GM12878 (cell line): ENCODE data around the gene PDE8B.

Source experiments
- JUND ChIP-seq: IDR thresholded peaks from 2 replicates; pipeline ENCODE4 v1.6.1; 2012; ENCODE audit warnings: low read depth, mild to moderate bottlenecking, low read length, improper control_type of control experiment, moderate library complexity
- POLR2A ChIP-seq: IDR thresholded peaks from 2 replicates; pipeline ENCODE4 v1.6.1; 2011; ENCODE audit warnings: low read depth, mild to moderate bottlenecking, low read length
- RAD21 ChIP-seq: IDR thresholded peaks from 2 replicates; pipeline ENCODE4 v1.6.1; 2011; ENCODE audit warnings: mild to moderate bottlenecking, low read depth, low read length, moderate library complexity; ENCODE audit not compliant: insufficient read depth
- SIN3A ChIP-seq: IDR thresholded peaks from 2 replicates; pipeline ENCODE4 v1.6.1; 2012; ENCODE audit warnings: low read depth, low read length, improper control_type of control experiment
- SPI1 ChIP-seq: IDR thresholded peaks from 2 replicates; pipeline ENCODE4 v1.6.1; 2011; ENCODE audit warnings: low read depth, mild to moderate bottlenecking, low read length, moderate library complexity, borderline replicate concordance; ENCODE audit not compliant: insufficient read depth
- SRF ChIP-seq, 2 experiments: IDR thresholded peaks; 2 replicates each; pipeline ENCODE4 v1.6.1; 2011; ENCODE audit warnings: low read depth in 2 of 2, low read length in 2 of 2, mild to moderate bottlenecking in 1 of 2, moderate library complexity in 1 of 2
- TF ChIP-seq, protein P1 (sequence below), 3 experiments: IDR thresholded peaks in 2 of 3; conservative IDR thresholded peaks in 1 of 3; 2 replicates each; pipeline ENCODE4 v1.5.1; 2011; ENCODE audit warnings: low read depth in 3 of 3, low read length in 3 of 3, mild to moderate bottlenecking in 3 of 3, control low read depth in 2 of 3, moderate library complexity in 2 of 3, inconsistent platforms in 1 of 3, mixed read lengths in 1 of 3; ENCODE audit not compliant: control insufficient read depth in 2 of 3, insufficient read depth in 1 of 3; ENCODE audit errors: extremely low read depth in 1 of 3
- TF ChIP-seq, protein P2 (sequence below): IDR thresholded peaks from 2 replicates; pipeline ENCODE4 v1.6.1; 2012; ENCODE audit warnings: low read length, inconsistent platforms

DNA sequence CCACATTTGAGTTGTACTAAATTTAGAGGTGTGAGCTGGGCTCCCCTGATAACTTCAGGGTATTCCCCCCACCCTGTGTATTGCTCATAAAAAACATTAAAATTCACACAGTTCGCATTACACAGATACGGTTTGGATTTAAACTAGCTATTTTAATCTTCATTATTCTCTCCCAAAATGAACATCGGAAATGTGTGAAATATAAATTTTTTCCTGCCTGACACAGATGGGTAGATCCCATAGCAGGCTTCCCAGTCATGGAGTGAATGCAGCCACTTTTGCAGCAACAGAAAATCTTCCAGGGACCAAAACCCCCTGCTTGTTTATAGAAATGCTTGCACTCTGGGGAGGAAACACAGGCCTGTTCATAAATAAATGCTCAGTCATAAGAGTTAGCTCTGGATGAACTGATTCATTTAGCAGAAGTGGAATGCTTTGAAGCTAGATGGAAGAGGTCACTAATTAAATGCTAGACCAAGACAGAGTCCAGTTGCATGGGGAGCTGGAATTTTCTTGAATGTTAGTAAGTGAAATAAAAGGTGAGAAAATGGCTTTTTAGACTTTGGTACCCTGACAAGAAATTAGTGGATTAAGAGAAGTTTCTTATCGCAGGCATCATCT is 115.6 kb downstream of the PDE8B start:
- TF ChIP-seq, protein P1, sequence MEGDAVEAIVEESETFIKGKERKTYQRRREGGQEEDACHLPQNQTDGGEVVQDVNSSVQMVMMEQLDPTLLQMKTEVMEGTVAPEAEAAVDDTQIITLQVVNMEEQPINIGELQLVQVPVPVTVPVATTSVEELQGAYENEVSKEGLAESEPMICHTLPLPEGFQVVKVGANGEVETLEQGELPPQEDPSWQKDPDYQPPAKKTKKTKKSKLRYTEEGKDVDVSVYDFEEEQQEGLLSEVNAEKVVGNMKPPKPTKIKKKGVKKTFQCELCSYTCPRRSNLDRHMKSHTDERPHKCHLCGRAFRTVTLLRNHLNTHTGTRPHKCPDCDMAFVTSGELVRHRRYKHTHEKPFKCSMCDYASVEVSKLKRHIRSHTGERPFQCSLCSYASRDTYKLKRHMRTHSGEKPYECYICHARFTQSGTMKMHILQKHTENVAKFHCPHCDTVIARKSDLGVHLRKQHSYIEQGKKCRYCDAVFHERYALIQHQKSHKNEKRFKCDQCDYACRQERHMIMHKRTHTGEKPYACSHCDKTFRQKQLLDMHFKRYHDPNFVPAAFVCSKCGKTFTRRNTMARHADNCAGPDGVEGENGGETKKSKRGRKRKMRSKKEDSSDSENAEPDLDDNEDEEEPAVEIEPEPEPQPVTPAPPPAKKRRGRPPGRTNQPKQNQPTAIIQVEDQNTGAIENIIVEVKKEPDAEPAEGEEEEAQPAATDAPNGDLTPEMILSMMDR (IDR thresholded peaks at IDR 0.05 in 2 of 3, conservative IDR thresholded peaks at IDR 0.05 in 1 of 3; ENCODE audit: control insufficient read depth in 2 of 3, extremely low read depth in 1 of 3, insufficient read depth in 1 of 3, low read depth in 3 of 3, low read length in 3 of 3): no peak
- no peak for TF ChIP-seq JUND
- no peak for TF ChIP-seq POLR2A
- no peak for TF ChIP-seq SRF (IDR thresholded peaks at IDR 0.05; ENCODE audit: low read depth in 2 of 2, low read length in 2 of 2)
- TF ChIP-seq SPI1: no peak
- TF ChIP-seq SIN3A: no peak
- no peak for TF ChIP-seq RAD21
- TF ChIP-seq, protein P2, sequence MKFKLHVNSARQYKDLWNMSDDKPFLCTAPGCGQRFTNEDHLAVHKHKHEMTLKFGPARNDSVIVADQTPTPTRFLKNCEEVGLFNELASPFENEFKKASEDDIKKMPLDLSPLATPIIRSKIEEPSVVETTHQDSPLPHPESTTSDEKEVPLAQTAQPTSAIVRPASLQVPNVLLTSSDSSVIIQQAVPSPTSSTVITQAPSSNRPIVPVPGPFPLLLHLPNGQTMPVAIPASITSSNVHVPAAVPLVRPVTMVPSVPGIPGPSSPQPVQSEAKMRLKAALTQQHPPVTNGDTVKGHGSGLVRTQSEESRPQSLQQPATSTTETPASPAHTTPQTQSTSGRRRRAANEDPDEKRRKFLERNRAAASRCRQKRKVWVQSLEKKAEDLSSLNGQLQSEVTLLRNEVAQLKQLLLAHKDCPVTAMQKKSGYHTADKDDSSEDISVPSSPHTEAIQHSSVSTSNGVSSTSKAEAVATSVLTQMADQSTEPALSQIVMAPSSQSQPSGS: no peak
